Activated CD8-positive, alpha-beta memory T cell treated with anti-CD3 and anti-CD28 coated beads, Interleukin-2, amount 50 U/mL, for 48 hours (primary cell): Measurements from ENCODE around the gene MAPK1.
"Not testable (repeated sequence)": the region's sequence is repeated elsewhere in the genome, so short reads cannot be mapped to it uniquely, and the experiment has no call there.

Experiments
- DNase-seq: peaks from one replicate; pipeline ENCODE4 v3.0.0-alpha.2; 2020

The MAPK1 gene

DNA sequence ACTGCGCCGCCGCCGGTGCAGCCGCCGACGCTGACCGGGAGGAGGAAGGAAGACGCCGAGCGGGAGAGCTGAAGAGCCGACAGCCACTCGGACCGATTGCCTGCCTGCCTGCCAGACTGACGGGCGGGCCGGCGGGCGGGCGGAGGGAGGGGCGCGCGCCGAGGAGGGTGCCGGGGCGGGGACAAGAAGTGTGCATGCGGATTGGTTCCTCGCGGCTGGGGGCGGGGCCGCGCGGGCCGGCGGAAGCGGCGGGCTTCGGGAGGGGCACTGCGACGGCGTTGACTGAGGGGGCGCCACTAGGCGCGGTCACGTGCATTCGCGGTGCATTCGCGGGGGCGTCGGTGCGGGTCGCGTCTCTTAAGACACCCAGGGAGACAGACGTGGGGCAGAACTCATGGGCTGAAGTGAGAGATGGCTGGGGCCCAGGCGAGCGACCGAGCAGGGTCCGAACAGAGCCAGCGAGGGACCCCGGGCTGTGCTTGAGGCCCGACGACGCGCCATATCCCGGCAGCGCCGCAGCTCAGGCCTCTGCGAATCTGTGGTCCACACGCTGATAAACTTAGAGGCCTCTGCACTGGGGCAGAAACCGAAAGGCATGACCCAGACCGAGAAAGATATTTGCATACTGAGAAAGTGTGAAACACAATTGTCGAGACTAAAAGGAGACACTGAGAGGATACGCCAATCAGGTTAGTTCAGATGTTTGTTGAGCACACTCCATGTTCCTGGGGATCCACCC, at the start of gene MAPK1:
MAPK1 (minus strand) TSS at position 118 of the 739 bp plus-strand sequence. CDS start 205 bp downstream, outside the sequence.
- DNase-seq: peak; percentile 97

- no peak for DNase-seq
These were observed 49.0 kb upstream of the MAPK1 start for GRCh38 chr22:21916309-21916918.

GRCh38 chr22:21915624-21916308, 48.3 kb upstream of the MAPK1 start:
- no peak for DNase-seq

GRCh38 chr22:21914033-21914642, 46.7 kb upstream of the MAPK1 start:
- DNase-seq: not testable (repeated sequence)

DNA sequence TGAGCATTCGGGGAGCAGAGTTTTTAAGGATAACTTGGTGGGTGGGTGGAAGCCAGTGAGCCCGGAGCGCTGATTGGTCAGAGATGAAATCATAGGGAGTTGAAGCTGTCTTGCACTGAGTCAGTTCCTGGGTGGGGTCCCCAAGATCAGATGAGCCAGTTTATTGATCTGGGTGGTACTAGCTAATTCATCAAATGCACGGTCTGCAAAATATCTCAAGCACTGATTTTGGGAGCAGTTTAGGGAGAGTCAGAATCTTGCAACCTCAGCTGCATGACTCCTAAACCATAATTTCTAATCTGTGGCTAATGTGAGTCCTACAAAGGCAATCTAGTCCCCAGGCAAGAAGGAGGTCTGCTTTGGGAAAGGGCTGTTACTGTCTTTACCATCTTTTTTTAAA, 42.9 kb upstream of the MAPK1 start:
- DNase-seq: not testable (repeated sequence)

DNA sequence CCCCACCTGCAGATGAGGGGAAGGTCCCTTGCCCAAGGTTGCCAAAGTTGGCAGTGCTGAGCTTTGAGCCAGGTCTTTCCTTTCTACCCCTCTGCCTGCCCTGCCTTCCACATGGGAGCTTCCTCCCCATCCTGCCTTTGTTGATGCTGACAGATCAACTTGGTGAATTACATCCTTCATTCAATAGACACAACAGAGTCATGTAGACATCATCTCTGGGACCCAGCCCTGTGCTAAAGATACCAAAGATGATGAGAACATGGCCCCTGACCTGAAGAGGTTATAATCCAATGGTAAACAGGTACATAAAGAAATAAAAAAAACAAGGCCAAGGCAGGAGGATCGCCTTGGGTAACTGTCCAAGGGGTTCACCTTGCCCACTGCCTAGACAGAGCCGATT, 42.4 kb upstream of the MAPK1 start:
- DNase-seq: no peak

DNA sequence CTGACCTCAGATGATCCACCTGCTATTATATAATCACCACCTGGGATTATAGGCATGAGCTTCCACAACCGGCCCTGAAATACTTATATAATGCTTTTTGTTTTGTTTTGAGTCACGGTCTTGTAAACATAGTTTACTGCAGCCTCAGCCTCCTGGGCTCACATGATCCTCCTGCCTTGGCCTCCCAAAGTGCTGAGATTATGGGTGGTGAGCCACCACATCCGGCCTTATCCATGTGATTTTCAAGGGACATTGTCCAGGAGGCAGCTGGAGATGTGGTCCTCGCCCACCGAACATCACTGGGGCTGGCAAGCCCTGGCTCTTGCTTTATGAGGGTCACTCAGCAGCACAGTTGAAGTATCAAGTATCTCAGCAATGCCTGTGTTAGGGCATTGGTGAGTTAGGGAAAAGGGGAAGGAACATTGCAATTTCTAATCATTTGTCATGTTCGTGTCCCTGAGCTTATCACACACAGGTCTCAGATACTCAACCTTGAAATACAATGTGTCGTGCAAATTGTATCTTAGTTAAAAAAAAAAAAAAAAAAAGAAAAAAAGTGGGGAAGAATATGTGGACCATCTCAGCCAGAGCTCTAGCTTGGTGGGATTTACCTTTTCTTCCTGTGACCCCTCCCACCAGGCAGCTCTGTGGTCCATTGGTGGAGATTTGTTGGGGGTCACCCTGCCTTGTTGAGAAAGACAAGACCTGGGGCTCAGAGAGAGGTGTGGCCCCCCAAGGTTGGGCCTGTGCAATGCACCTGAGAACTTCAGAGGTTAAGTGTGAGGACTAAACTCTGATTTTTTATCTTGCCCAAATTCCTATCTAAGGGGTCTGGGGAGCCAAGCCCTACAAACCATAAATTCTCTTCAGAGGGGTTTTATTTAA, 40.4 kb upstream of the MAPK1 start:
- no peak for DNase-seq

GRCh38 chr22:21905234-21905633, 37.8 kb upstream of the MAPK1 start:
- not testable (repeated sequence) for DNase-seq

DNA sequence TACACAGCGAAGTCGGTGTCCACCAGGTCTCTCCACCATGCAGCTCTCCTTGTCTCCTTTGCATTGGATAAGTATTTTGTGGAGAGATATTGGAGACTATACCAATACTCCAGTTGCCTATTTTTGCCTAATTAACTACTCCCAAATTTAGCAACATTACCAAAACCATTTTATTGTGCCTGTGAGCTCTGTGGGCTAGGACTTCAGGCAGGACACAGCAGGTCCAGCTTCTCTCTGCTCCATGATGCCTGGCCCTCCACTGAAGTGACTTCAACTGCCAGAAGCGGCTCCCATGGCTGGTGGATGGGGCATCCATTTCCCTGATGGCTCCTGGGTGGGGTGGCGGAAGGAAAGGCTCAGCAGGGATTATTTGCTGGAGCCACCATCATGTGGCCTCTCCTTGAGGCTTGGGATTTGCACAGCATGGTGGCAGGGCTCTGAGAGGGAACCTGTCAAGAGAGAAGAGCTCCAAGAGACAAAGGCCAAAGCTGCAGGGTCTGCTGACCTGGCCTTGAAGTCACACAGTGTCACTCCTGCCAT, 36.9 kb upstream of the MAPK1 start:
- no peak for DNase-seq

GRCh38 chr22:21903283-21903682, 35.8 kb upstream of the MAPK1 start:
- no peak for DNase-seq

DNA sequence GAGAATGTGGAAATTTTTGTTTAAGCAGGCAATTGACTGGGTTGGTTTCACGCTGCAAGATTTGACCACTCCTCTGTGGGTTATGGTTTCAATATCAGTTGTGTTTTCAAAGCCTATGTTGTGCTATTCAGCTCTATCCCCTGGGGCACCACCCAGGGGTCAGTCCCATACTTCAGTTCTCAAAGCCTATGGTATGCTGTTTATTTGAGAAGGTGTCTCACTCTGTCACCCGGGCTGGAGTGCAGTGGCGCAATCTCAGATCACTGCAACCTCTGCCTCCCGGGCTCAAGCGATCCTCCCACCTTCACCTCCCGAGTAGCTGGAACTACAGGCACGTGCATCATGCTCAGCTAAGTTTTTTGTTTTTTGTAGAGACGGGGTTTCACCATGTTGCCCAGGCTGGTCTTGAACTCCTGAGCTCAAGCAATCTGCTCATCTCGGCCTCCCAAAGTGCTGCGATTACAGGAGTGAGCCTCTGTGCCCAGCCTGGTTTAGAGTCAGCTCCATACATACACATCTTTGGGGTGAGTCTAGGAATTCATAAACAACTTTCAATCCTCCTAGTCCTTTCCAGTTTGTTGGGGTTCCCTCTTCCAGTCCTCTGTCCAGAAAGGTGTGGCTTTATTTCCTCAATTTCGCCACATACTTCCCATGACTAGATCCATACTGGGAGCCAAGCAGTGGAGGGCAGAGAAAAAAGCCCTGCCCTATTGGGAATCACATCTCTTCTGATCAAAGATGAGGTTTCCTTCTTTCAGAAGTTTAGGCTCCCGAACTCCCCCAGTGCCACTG, 35.0 kb upstream of the MAPK1 start:
- DNase-seq: no peak

- no peak for DNase-seq
These were observed 31.0 kb upstream of the MAPK1 start for GRCh38 chr22:21898354-21898896.

DNA sequence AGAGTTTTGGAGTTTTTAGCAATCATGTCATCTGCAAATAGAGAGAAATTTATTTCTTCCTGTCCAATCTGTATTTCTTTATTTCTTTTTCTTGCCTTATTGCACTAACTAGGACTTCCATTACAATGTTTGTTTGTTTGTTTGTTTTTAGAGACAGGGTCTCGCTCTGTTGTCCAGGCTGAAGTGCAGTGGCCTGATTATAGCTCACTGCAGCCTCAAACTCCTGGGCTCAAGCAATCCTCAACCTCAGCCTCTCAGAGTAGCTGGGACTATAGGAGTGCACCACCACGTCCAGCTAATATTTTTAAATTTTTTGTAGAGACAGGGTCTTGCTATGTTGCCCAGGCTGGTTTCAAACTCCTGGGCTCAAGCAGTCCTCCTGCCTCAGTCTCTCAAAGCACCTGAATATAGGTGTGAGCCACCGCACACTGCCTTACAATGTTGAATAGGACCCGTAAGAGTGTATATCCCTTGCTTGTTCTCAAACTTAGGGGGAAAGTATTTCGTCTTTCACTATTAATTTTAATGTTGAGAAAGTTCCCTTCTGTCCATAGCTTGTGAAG, 29.6 kb upstream of the MAPK1 start:
- no peak for DNase-seq

- DNase-seq: not testable (repeated sequence)
These were observed 28.8 kb upstream of the MAPK1 start for GRCh38 chr22:21896275-21896674.

DNA sequence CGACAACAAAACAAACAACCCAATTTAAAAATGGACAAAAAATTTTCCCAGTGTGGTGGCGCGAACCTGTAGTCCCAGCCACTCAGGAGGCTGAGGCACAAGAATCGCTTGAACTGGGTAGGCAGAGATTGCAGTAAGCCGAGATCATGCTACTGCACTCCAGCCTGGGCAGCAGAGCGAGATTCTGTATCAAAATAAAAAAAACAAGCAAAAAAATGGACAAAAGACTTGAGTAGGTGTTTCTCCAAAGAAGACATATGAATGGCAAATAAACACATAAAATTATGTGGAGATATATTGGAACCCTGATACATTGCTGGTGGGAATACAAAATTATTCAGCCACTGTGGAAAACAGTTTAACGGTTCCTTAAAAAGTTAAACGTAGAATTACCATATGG, 27.4 kb upstream of the MAPK1 start:
- no peak for DNase-seq

- no peak for DNase-seq
These were observed 22.0 kb upstream of the MAPK1 start for GRCh38 chr22:21889251-21889990.

- no peak for DNase-seq
These were observed 20.4 kb upstream of the MAPK1 start for GRCh38 chr22:21887841-21888240.

DNA sequence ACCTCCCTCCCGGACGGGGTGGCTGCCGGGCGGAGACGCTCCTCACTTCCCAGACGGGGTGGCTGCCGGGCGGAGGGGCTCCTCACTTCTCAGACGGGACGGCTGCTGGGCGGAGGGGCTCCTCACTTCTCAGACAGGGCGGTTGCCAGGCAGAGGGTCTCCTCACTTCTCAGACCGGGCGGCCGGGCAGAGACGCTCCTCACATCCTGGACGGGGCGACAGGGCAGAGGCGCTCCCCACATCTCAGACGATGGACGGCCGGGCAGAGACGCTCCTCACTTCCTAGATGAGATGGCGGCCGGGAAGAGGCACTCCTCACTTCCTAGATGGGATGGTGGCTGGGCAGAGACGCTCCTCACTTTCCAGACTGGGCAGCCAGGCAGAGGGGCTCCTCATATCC, 16.5 kb upstream of the MAPK1 start:
- peak; percentile 29 for DNase-seq

DNA sequence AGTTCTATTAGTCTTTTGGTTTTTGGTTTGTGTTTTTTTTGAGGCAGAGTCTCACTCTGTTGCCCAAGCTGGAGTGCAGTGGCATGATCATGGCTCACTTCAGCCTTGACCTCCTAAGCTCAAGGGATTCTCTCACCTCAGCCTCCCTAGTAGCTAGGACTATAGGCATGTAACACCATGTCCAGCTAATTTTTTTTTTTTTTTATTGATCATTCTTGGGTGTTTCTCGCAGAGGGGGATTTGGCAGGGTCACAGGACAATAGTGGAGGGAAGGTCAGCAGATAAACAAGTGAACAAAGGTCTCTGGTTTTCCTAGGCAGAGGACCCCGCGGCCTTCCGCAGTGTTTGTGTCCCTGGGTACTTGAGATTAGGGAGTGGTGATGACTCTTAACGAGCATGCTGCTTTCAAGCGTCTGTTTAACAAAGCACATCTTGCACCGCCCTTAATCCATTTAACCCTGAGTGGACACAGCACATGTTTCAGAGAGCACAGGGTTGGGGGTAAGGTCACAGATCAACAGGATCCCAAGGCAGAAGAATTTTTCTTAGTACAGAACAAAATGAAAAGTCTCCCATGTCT, 15.4 kb upstream of the MAPK1 start:
- not testable (repeated sequence) for DNase-seq
